GM10266 (cell line): Measurements from ENCODE around the gene LGMN.

Source experiments
- DNase-seq: peaks from one replicate; pipeline ENCODE4 v3.0.0; 2012; ENCODE audit errors: extremely low spot score
- TF ChIP-seq, protein P1 (sequence below): IDR thresholded peaks from 2 replicates; pipeline ENCODE4 v1.5.1; 2012; ENCODE audit warnings: mild to moderate bottlenecking, low read depth; ENCODE audit not compliant: control insufficient read depth, insufficient read depth; ENCODE audit errors: missing control alignments

Gene LGMN

DNA sequence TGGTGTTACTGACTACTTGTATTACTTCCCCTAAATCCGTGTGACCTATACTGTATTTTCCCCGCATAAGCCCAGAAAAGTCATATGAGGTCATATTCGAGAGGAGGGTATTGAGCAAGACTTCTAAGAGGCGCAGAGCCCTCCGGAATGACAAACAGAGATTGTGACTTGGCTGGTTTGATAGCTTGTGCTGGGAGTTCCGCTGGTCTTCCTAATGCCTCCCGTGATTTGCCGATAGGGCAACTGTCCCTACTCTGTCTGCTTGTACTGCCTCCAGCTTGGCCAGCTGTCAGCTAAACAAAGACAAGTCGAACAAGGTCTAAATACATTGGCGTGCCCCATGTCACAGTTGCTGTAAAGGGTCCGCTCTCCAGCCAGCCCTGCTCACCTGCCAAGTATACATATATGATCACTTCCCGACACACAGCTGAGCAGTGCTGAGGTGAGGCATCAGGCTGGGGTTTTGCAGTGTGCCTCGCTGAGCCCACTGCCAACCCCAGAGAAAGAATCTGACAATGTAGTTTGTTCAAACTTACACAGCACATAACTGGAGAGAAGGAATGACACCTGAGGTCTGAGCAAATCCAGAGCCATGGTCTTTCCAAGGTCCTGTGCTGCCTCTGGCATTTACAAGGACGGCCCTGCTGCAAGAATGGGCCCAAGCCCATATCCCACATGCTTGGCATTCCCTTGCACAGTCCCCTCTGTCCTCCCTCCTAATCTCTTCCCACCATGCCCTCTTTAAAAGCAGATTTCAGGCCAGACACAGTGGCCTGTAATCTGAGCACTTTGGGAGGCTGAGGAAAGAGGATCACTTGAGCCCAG lies 23.7 kb downstream of the LGMN start:
- TF ChIP-seq, protein P1, sequence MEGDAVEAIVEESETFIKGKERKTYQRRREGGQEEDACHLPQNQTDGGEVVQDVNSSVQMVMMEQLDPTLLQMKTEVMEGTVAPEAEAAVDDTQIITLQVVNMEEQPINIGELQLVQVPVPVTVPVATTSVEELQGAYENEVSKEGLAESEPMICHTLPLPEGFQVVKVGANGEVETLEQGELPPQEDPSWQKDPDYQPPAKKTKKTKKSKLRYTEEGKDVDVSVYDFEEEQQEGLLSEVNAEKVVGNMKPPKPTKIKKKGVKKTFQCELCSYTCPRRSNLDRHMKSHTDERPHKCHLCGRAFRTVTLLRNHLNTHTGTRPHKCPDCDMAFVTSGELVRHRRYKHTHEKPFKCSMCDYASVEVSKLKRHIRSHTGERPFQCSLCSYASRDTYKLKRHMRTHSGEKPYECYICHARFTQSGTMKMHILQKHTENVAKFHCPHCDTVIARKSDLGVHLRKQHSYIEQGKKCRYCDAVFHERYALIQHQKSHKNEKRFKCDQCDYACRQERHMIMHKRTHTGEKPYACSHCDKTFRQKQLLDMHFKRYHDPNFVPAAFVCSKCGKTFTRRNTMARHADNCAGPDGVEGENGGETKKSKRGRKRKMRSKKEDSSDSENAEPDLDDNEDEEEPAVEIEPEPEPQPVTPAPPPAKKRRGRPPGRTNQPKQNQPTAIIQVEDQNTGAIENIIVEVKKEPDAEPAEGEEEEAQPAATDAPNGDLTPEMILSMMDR, result no peak
- no peak for DNase-seq

GRCh38 chr14:92719890-92720323 lies 28.5 kb downstream of the LGMN start:
- no peak for DNase-seq
- TF ChIP-seq, protein P1, result no peak

- DNase-seq, result no peak
- TF ChIP-seq, protein P1, result no peak
Measured at GRCh38 chr14:92719421-92719820, 29.0 kb downstream of the LGMN start.

DNA sequence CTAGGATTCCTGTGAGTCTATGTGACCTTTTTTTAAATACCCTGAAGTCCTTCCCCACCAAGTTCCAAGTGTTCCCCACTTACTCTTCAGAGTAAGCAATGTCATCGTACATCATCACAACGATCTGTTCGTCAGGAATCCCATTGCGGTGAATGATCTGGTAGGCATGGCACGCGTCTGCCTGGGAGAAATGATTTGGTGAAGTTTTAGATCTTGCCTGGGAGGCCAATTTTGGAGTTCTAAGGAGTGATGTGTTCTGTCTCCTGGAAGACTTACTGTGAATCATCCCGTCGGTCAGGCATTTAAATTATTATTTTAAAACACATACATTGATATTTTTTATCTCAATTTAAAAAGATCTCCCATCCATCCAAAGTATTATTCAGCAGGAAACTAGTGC lies 29.8 kb downstream of the LGMN start:
- TF ChIP-seq, protein P1, result no peak
- no peak for DNase-seq

DNA sequence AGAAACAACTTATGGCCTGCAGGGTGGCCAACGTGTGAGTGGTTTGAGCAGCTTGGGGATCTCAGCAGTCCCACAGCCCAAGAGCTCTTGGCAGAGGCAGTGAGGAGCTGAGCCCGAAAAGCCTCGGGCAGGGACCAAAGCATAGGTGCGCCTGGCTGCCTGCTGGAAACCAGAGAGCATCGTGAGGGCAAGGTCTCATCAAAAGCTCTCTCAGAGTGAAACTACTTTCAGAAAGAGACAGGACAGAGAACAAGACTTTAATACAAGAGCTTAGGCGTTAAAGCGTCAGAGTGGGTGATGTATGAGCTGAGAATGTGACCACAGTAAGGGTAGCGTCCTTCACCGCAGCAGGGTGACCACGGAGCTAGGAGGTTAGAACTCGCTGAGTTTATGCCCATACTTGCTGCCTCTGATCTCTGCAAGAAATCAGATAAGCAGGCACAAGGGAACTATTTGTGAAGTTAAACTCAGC lies 30.8 kb downstream of the LGMN start:
- no peak for DNase-seq

GRCh38 chr14:92716131-92716530 lies 32.3 kb downstream of the LGMN start:
- TF ChIP-seq, protein P1, result no peak
- DNase-seq, result no peak

More for the DNA sequence above, 30.8 kb downstream of the LGMN start:
- TF ChIP-seq, protein P1, result no peak

DNA sequence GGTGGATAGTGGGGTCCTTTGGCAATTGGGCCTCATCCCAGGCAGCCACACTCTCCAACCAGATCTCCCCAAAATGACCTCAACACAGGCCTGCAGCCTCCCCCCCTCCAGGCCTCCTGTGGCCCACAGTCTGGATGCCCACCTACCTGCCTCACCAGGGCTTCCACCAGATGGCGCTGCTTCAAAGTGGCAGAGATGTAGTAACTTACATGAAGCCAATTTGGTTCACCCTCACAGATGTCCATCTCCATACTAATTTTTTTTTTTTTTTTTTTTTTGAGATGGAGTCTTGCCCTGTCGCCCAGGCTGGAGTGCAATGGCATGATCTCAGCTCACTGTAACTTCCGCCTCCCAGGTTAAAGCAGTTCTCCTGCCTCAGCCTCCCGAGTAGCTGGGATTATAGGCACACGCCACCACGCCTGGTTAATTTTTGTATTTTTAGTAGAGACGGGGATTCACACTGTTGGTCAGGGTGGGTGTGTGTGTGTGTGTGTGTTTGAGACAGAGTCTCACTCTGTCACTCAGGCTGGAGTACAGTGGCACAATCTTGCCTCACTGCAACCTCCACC lies 33.6 kb downstream of the LGMN start:
- DNase-seq, result peak; percentile 88
- TF ChIP-seq, protein P1, result peak; percentile 76
